CD14-positive monocyte (primary cell): ENCODE data around the gene RELCH. TPM values are rescaled to one million over a fixed set of nuclear protein-coding genes. Genes with fewer than 3 reads are reported as not detected.

Source experiments
- DNase-seq, 3 donors: peaks; one replicate each; pipeline ENCODE4 v3.0.0-alpha.2; 2011 to 2022
- H2AFZ ChIP-seq: 2 replicates; pipeline ENCODE4 v1.6.0; 2012; ENCODE audit warnings: mild to moderate bottlenecking, low read depth, low read length, inconsistent platforms; ENCODE audit not compliant: insufficient read depth, poor library complexity, severe bottlenecking
- H3K27ac ChIP-seq, 2 donors: 1 replicate in 1 of 2; 2 replicates in 1 of 2; pipeline ENCODE4 v1.5.1; 2012 to 2013; ENCODE audit warnings: low read length in 2 of 2, control low read depth in 1 of 2, inconsistent platforms in 1 of 2, low read depth in 1 of 2, mild to moderate bottlenecking in 1 of 2
- H3K27me3 ChIP-seq, 2 donors: one replicate each; pipeline versions ENCODE4 v1.6.0 to v1.6.1; 2011 to 2013; ENCODE audit warnings: low read length in 2 of 2; ENCODE audit not compliant: control insufficient read depth in 2 of 2, insufficient read depth in 2 of 2
- H3K36me3 ChIP-seq, 2 donors: replicated peaks in 1 of 2; 1 replicate in 1 of 2; 2 replicates in 1 of 2; pipeline versions ENCODE4 v1.5.1 to v1.6.1; 2012 to 2013; ENCODE audit warnings: low read length in 2 of 2, control low read depth in 1 of 2, inconsistent platforms in 1 of 2, mild to moderate bottlenecking in 1 of 2; ENCODE audit not compliant: insufficient read depth in 2 of 2, control insufficient read depth in 1 of 2
- H3K4me1 ChIP-seq, 2 donors: 1 replicate in 1 of 2; 2 replicates in 1 of 2; pipeline versions ENCODE4 v1.5.1 to v1.6.1; 2012 to 2013; ENCODE audit warnings: low read length in 2 of 2, control low read depth in 1 of 2, inconsistent platforms in 1 of 2, mild to moderate bottlenecking in 1 of 2, moderate library complexity in 1 of 2; ENCODE audit not compliant: insufficient read depth in 2 of 2, control insufficient read depth in 1 of 2
- H3K4me2 ChIP-seq: replicated peaks from 2 replicates; pipeline ENCODE3; 2012; ENCODE audit warnings: low read length, moderate library complexity, mild to moderate bottlenecking; ENCODE audit not compliant: poor library complexity, severe bottlenecking; ENCODE audit errors: extremely low read depth
- H3K4me3 ChIP-seq, 3 experiments: fragments of 200-600 bp in 1 of 3; sonication (generic) in 1 of 3; replicated peaks in 1 of 3; 1 replicate in 2 of 3; 2 replicates in 1 of 3; pipeline ENCODE4 v1.5.1; 2011 to 2013; ENCODE audit warnings: low read length in 3 of 3, mild to moderate bottlenecking in 3 of 3, control low read depth in 2 of 3, low read depth in 2 of 3, inconsistent platforms in 1 of 3, moderate library complexity in 1 of 3
- H3K79me2 ChIP-seq: 2 replicates; pipeline ENCODE4 v1.6.0; 2012; ENCODE audit warnings: mild to moderate bottlenecking, control low read depth, inconsistent platforms, low read length, moderate library complexity; ENCODE audit not compliant: insufficient read depth
- H3K9ac ChIP-seq: 2 replicates; pipeline ENCODE4 v1.6.0; 2017; ENCODE audit warnings: low read length, mild to moderate bottlenecking; ENCODE audit not compliant: insufficient read depth, poor library complexity, severe bottlenecking
- H3K9me3 ChIP-seq, 2 donors: replicated peaks in 1 of 2; 1 replicate in 1 of 2; 2 replicates in 1 of 2; pipeline versions ENCODE4 v1.5.1 to v1.6.1; 2012 to 2013; ENCODE audit warnings: low read length in 2 of 2, control low read depth in 1 of 2; ENCODE audit not compliant: control insufficient read depth in 1 of 2, insufficient read depth in 1 of 2
- H4K20me1 ChIP-seq: 2 replicates; pipeline ENCODE4 v1.6.0; 2012; ENCODE audit warnings: mild to moderate bottlenecking, low read length, control low read depth, moderate library complexity; ENCODE audit not compliant: insufficient read depth
- H3K27ac Mint-ChIP-seq, 7 donors: one replicate each; pipeline ENCODE4 v1.8.0; 2020; ENCODE audit warnings: mild to moderate bottlenecking in 7 of 7, mixed read lengths in 7 of 7, moderate library complexity in 6 of 7, inconsistent platforms in 2 of 7
- H3K27me3 Mint-ChIP-seq, 3 donors: one replicate each; pipeline ENCODE4 v1.8.0; 2021 to 2022; ENCODE audit warnings: low read depth in 3 of 3, mild to moderate bottlenecking in 3 of 3, mixed read lengths in 3 of 3, moderate library complexity in 3 of 3, inconsistent platforms in 1 of 3
- H3K36me3 Mint-ChIP-seq, 2 donors: one replicate each; pipeline ENCODE4 v1.8.0; 2020; ENCODE audit warnings: mixed read lengths in 2 of 2, inconsistent platforms in 1 of 2, mild to moderate bottlenecking in 1 of 2
- H3K4me1 Mint-ChIP-seq: one replicate; pipeline ENCODE4 v1.8.0; 2020; ENCODE audit warnings: mild to moderate bottlenecking, mixed read lengths
- H3K4me3 Mint-ChIP-seq, 2 donors: one replicate each; pipeline ENCODE4 v1.8.0; 2020; ENCODE audit warnings: mild to moderate bottlenecking in 2 of 2, mixed read lengths in 2 of 2, moderate library complexity in 1 of 2
- H3K9me3 Mint-ChIP-seq, 7 donors: one replicate each; pipeline ENCODE4 v1.8.0; 2020 to 2022; ENCODE audit warnings: mixed read lengths in 7 of 7, mild to moderate bottlenecking in 6 of 7, moderate library complexity in 6 of 7, inconsistent platforms in 2 of 7
- WGBS: methylation state at CpG from one replicate; pipeline ENCODE4 v1.1.5; 2013; ENCODE audit warnings: missing lambda C conversion rate; ENCODE audit not compliant: insufficient coverage; 5-methylcytosine and 5-hydroxymethylcytosine counted together
- intact Hi-C, 2 donors: fragments of 100-400 bp; cut with micrococcal nuclease; formaldehyde crosslinking; loops; one replicate each; pipeline versions ENCODE4 v1.15.0 to v1.15.1; 2023
- polyA plus RNA-seq, 3 donors: library from polyadenylated mRNA; depleted of rRNA in 1 of 3; unstranded in 2 of 3; stranded (reverse) in 1 of 3; fragments of 300-500 nt in 2 of 3; fragments of >200 nt in 1 of 3; fragmentation: Illumina TruSeq in 2 of 3; gene quantifications; 1 replicate in 2 of 3; 2 replicates in 1 of 3; pipeline ENCODE4 v1.2.3, GENCODE V29; 2012 to 2021
- TF ChIP-seq, protein P1 (sequence below): fragments of 200-600 bp; IDR thresholded peaks from one replicate; pipeline ENCODE4 v1.8.0; 2022; ENCODE audit warnings: antibody characterized with exemption, mild to moderate bottlenecking

RELCH gene
- polyA plus RNA-seq, 3 donors = 3.8 to 30.4 (median 4.9) TPM

GRCh38 chr18:62284637-62285036 is 97.6 kb downstream of the RELCH start:
- WGBS = no CpG with 5 or more reads among the region's 3 CpGs
- intact Hi-C loops = no loop called here
- Histone ChIP-seq H3K4me3 (no peak overlapping the region), H3K27ac (no peak overlapping the region), H4K20me1 (no peaks in the 10 kb centered on the region), H3K9me3 (no peaks in the 10 kb centered on the region), H2AFZ (no peak overlapping the region), H3K79me2 (peaks cover 12% of the 10 kb centered on the region), H3K36me3 (peaks cover 12 to 61% of the 10 kb centered on the region in 2 donors), H3K9ac (no peak overlapping the region), H3K4me2 (no peak overlapping the region), H3K27me3 (no peaks in the 10 kb centered on the region), H3K4me1 (peaks cover 36 to 58% of the 10 kb centered on the region in 2 donors)
- TF ChIP-seq, protein P1, sequence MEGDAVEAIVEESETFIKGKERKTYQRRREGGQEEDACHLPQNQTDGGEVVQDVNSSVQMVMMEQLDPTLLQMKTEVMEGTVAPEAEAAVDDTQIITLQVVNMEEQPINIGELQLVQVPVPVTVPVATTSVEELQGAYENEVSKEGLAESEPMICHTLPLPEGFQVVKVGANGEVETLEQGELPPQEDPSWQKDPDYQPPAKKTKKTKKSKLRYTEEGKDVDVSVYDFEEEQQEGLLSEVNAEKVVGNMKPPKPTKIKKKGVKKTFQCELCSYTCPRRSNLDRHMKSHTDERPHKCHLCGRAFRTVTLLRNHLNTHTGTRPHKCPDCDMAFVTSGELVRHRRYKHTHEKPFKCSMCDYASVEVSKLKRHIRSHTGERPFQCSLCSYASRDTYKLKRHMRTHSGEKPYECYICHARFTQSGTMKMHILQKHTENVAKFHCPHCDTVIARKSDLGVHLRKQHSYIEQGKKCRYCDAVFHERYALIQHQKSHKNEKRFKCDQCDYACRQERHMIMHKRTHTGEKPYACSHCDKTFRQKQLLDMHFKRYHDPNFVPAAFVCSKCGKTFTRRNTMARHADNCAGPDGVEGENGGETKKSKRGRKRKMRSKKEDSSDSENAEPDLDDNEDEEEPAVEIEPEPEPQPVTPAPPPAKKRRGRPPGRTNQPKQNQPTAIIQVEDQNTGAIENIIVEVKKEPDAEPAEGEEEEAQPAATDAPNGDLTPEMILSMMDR = no peak
- H3K27ac Mint-ChIP-seq = peak overlapping the region in 1 of 7 donors; percentile 8
- H3K4me3 Mint-ChIP-seq = no peak overlapping the region
- H3K27me3 Mint-ChIP-seq = peaks cover 0 to 3% (median 0%) of the 10 kb centered on the region in 3 donors
- peaks cover 54% of the 10 kb centered on the region for H3K4me1 Mint-ChIP-seq
- peaks cover 39 to 53% of the 10 kb centered on the region in 2 donors for H3K36me3 Mint-ChIP-seq
- no peak for DNase-seq
- H3K9me3 Mint-ChIP-seq = no peaks in the 10 kb centered on the region

DNA sequence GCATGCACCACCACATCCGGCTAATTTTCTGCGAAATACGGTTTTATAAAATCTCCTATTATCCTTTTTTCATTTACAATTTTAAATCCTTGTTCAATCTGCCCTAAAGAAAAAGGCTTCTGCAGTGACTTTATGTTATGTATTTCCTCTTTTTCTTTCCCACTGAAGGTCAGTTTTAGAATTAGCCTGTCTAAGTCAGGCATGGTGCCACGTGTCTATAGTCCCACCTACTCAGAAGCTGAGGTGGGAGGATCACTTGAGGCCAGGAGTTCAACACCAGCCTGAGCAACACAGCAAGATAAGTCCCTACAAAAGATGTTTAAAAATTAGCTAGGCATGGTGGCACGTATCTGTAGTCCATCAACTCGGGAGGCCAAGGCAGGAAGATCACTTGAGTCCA is 98.2 kb downstream of the RELCH start:
- H3K36me3 Mint-ChIP-seq = peaks cover 36 to 52% of the 10 kb centered on the region in 2 donors
- H3K4me3 ChIP-seq = no peak overlapping the region
- H3K4me3 Mint-ChIP-seq = no peak overlapping the region
- H3K79me2 ChIP-seq = peaks cover 12% of the 10 kb centered on the region
- no peak for DNase-seq
- peaks cover 38 to 60% of the 10 kb centered on the region in 2 donors for H3K4me1 ChIP-seq
- TF ChIP-seq, protein P1 = no peak
- H2AFZ ChIP-seq = no peak overlapping the region
- no peaks in the 10 kb centered on the region for H3K9me3 ChIP-seq
- no peak overlapping the region for H3K27ac ChIP-seq
- peaks cover 12 to 54% of the 10 kb centered on the region in 2 donors for H3K36me3 ChIP-seq
- 94% methylated on average over 2 of the region's 6 CpGs for whole genome bisulfite sequencing
- H3K27ac Mint-ChIP-seq = peak overlapping the region in 6 of 7 donors; percentile 4 to 70 (median 41)
- peaks cover 0 to 3% (median 0%) of the 10 kb centered on the region in 3 donors for H3K27me3 Mint-ChIP-seq
- H3K9ac ChIP-seq = no peak overlapping the region
- H3K9me3 Mint-ChIP-seq = no peaks in the 10 kb centered on the region
- H4K20me1 ChIP-seq = no peaks in the 10 kb centered on the region
- intact Hi-C loops = no loop called here
- H3K4me1 Mint-ChIP-seq = peaks cover 53% of the 10 kb centered on the region
- no peak overlapping the region for H3K4me2 ChIP-seq
- H3K27me3 ChIP-seq = no peaks in the 10 kb centered on the region
